Amniotic stem cell (primary cell): ENCODE results near the gene ZNF783.
"Not testable (repeated sequence)": the region's sequence is repeated elsewhere in the genome, so short reads cannot be mapped to it uniquely, and the experiment has no call there.

Experiments
- DNase-seq: peaks from one replicate; lab custom pipeline; 2025; lab: John Stamatoyannopoulos, UW

Gene ZNF783

GRCh38 chr7:149240637-149241036 lies 21.4 kb upstream of the ZNF783 start:
- DNase-seq, result no peak

GRCh38 chr7:149241696-149242095 lies 20.3 kb upstream of the ZNF783 start:
- DNase-seq, result no peak

GRCh38 chr7:149245244-149245643 lies 16.8 kb upstream of the ZNF783 start:
- DNase-seq, result no peak

DNA sequence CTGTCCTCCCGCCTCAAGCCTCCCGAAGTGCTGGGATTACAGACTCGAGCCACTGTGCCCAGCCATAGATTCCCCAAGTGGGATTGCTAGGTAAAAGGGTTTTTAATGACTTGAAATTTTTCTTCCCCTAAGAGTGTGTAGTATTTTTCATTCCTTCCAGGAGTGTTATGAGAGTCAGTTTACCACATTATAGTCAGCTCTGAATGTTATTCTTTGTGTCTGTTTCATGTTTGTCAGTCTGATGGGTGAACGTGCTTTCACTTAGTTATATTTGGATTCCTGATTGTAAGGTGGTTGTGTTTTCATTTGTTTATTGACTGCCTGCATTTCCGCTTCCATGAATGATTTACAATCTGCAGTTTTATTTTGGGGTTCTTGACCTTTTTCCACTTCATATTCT lies 16.3 kb upstream of the ZNF783 start:
- DNase-seq, result no peak

DNA sequence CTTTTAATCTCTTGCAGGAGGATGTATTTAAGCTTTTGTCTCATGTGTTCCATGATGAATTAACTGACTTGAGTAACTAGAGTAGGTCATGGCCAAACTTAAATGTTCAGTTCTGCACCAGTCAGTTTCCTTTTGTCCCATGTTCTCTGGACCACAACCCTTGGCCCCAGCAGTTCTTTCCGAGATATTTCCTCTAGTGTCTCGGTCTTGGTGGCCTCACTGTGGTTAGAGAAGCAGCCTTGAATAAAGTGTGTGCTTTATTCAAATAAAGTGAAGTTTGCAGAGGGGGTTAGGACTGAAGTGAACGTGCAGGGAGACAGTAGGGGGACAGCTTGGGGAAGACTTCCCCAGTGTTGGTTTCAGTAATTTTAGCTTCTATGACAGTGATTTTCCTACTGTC lies 13.2 kb upstream of the ZNF783 start:
- DNase-seq, result no peak

DNA sequence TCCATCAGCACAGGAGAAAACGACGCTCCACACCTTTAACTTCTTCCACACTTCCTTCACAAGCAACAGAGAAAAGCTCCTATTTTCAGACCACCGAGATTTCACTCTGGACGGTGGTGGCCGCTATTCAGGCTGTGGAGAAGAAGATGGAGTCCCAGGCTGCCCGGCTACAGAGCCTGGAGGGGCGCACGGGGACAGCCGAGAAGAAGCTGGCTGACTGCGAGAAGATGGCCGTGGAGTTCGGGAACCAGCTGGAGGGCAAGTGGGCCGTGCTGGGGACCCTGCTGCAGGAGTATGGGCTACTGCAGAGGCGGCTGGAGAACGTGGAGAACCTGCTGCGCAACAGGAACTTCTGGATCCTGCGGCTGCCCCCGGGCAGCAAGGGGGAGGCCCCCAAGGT lies 11.8 kb upstream of the ZNF783 start:
- not testable (repeated sequence) for DNase-seq

DNA sequence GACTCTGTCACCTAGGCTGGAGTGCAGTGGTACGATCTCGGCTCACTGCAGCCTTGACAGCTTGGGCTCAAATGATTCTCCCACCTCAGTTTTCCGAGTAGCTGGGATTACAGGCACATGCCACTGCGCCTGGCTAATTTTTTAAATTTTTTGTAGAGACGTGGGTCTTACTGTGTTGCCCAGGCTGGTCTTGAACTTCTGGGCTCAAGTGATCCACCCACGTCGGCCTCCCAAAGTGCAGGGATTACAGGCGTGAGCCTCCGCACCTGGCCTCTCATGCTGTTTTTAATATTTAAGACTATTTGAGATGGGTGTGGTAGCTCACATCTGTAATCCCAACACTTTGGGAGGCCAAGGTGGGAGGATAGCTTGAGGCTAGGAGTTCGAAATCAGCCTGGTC lies 10.5 kb upstream of the ZNF783 start:
- DNase-seq, result not testable (repeated sequence)

DNA sequence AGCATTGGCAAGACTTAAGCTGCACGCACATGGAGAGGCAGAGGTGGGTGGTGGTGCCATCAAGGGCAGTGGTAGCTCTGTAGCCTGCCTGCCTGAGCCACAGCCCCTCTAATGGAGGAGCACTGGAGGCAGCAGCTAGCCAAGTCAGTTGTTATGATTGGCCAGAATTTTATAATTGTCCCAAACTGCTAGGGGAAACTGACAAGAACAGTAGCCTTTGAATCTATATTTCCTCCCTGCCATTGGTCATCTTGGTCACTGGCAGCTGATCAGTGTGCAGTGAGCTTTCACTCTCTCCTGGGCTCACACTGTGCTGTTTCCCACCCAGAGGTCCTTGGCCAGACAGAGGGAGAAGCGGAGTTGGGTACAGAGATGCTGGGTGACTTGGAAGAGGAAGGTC lies 9.6 kb upstream of the ZNF783 start:
- DNase-seq, result no peak

DNA sequence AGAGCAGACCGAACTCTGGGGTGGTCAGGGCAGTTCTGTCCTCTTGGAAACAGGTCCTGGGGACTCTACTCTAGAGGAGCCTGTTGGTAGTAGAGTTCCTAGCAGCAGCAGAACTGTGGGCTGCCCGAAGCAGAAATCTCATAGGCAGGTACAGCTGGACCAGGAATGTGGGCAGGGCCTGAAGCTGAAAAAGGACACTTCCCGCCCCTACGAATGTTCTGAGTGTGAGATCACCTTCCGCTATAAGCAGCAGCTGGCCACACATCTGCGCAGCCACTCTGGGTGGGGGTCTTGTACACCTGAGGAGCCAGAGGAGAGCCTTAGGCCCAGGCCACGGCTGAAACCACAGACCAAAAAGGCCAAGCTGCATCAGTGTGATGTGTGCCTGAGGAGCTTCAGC lies 8.3 kb upstream of the ZNF783 start:
- DNase-seq, result no peak

GRCh38 chr7:149254181-149254858 lies 7.7 kb upstream of the ZNF783 start:
- DNase-seq, result no peak

DNA sequence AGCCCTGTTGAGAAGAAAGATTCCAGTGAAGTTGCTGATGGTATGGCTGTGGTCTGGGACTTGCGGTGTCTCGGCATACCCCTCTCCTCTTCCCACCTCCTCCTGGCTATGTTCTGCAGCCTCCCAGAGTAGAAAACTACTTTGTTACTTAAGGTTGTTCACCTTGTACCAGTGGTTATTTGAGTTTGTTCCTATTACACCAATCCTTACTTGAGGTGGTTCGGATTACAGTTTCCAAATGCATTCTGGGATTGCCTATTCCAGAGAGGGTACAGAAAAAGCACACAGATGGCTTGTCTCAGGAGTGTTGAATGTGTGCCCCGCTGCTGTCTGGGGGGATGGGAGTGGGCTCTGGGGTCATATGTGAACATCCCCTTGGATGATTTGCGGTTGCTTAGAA lies 6.8 kb upstream of the ZNF783 start:
- no peak for DNase-seq

- DNase-seq, result no peak
Observed at GRCh38 chr7:149256568-149256967, 5.4 kb upstream of the ZNF783 start.

GRCh38 chr7:149257146-149257545 lies 4.8 kb upstream of the ZNF783 start:
- no peak for DNase-seq

- DNase-seq, result no peak
Observed at GRCh38 chr7:149261316-149261828, 624 bp upstream of the ZNF783 start.

DNA sequence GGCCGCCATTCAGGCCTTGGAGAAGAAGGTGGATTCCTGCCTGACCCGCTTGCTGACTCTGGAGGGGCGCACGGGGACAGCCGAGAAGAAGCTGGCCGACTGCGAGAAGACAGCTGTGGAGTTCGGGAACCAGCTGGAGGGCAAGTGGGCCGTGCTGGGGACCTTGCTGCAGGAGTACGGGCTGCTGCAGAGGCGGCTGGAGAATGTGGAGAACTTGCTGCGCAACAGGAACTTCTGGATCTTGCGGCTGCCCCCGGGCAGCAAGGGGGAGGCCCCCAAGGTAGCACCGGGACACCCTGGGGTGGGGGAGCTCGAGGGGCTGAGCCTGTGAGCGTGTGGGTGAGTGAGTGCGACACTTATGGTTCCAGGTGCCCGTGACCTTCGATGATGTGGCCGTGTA lies 4.5 kb downstream of the ZNF783 start:
- no peak for DNase-seq

- no peak for DNase-seq
Observed at GRCh38 chr7:149267733-149268132, 5.7 kb downstream of the ZNF783 start.

- not testable (repeated sequence) for DNase-seq
Observed at GRCh38 chr7:149274424-149274823, 12.4 kb downstream of the ZNF783 start.

DNA sequence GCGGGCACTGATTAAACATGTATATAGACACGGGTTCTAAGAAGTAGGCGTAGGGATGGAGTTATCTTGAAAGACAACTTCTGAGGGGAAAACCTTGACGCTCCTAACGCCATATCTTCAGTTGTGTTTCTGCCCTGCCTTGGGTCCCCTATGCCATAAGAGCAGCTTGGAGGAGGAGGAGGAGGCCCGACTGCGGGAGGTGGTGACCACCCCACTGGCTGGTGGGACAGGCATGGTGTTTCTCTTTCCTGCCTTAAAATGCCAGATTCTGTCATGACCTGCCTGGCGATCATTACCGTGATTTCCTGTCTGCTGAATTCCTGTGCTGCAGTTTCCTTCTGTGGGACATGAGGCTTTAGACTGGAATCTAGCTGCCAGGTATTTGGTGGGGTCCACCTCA lies 15.9 kb downstream of the ZNF783 start:
- DNase-seq, result no peak

- DNase-seq, result no peak
Observed at GRCh38 chr7:149278396-149278795, 16.4 kb downstream of the ZNF783 start.

- no peak for DNase-seq
Observed at GRCh38 chr7:149279111-149279743, 17.2 kb downstream of the ZNF783 start.

GRCh38 chr7:149280151-149280550 lies 18.2 kb downstream of the ZNF783 start:
- no peak for DNase-seq

DNA sequence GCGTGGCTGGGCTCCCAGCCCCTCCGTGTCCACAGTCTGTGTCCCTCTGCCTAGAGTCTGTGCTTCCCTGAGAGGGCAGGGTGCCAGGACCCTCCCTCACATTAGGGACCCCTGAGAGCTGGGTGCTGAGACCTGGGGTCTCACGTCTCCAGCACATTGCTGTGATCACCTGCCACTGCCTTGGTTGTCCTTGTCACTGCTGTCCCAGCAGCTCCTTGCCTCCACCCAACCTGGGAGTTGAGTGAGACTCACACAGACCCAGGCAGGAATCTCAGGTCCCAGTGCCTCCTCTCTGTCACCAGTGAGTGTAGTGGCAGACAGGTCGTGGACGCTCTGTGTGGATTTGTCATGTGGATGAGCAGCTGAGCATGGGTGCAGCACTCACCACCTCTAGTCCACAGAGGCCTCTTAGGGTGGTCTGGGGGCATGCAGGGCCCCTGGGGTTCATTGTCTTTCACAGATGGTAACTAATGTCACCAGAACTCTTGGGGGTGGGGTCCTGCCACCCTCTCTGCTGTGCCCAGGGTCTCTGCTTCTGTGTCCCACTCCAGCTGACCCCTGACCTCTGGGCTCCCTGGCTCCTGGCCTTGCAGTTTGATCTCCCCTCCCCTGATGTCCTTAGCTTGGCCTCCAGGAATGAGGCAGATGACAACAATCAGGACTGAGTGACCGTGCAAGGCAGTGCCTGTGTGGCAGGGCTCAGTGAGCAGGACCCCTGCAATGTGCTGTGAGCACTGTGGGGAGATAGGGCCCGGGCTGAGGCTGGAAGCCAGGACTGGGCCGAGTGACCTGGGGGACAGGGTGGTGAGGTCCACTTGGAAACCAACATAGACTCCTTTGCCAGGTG lies 18.9 kb downstream of the ZNF783 start:
- no peak for DNase-seq
